ENCODE data around the gene OCA2.

The OCA2 gene

GRCh38 chr15:28097656-28098359, 1.3 kb downstream of the OCA2 start:
- no peak for TF ChIP-seq CTCF (IDR thresholded peaks at IDR 0.05; ENCODE audit: borderline replicate concordance, insufficient read depth, low read depth, low read length)
- no peak overlapping the region for H3K4me3 ChIP-seq (ENCODE audit: low read depth, low read length)

GRCh38 chr15:28096670-28097431, 2.3 kb downstream of the OCA2 start:
- H3K4me3 ChIP-seq (ENCODE audit: low read depth, low read length) = no peak overlapping the region
- TF ChIP-seq CTCF (IDR thresholded peaks at IDR 0.05; ENCODE audit: borderline replicate concordance, insufficient read depth, low read depth, low read length) = no peak

- H3K4me3 ChIP-seq (ENCODE audit: low read depth, low read length) = no peak overlapping the region
- TF ChIP-seq CTCF (IDR thresholded peaks at IDR 0.05; ENCODE audit: borderline replicate concordance, insufficient read depth, low read depth, low read length) = no peak
These were observed 2.8 kb downstream of the OCA2 start for GRCh38 chr15:28096411-28096669.

GRCh38 chr15:28094732-28095521, 4.2 kb downstream of the OCA2 start:
- H3K4me3 ChIP-seq (ENCODE audit: low read depth, low read length) = no peak overlapping the region
- no peak for TF ChIP-seq CTCF (IDR thresholded peaks at IDR 0.05; ENCODE audit: borderline replicate concordance, insufficient read depth, low read depth, low read length)

- TF ChIP-seq CTCF (IDR thresholded peaks at IDR 0.05; ENCODE audit: borderline replicate concordance, insufficient read depth, low read depth, low read length) = no peak
- H3K4me3 ChIP-seq (ENCODE audit: low read depth, low read length) = no peak overlapping the region
These were observed 5.2 kb downstream of the OCA2 start for GRCh38 chr15:28093752-28094535.

GRCh38 chr15:28091313-28091712, 7.8 kb downstream of the OCA2 start:
- TF ChIP-seq CTCF (IDR thresholded peaks at IDR 0.05; ENCODE audit: borderline replicate concordance, insufficient read depth, low read depth, low read length) = no peak
- no peak overlapping the region for H3K4me3 ChIP-seq (ENCODE audit: low read depth, low read length)
